ENCODE results near the gene SFXN5.

DNA sequence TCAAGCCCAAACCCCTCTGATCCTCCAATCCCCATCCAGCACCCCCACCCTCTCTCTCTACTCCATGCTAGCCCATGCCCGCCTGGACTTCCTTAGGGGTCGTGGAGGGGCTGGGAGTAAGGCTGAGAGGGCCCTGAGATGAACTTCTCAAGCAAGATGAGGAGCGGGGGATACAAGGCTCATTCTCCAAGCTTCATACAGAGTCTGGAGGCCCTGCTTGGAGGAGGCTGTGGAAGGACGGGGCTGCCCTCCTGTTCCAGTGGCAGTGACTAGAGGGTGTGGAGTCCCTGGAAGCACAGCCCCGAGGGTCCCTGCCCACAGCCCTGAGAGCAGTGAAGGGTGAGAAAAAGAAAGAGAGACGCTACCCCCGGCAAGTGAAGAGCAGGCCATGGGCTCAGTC, 108.6 kb downstream of the SFXN5 start:
- TF ChIP-seq FOXA1 (IDR thresholded peaks at IDR 0.05) (no peak), BHLHE40 (IDR thresholded peaks at IDR 0.05; ENCODE audit: borderline replicate concordance) (no peak), NFRKB (IDR thresholded peaks at IDR 0.05) (no peak)
